SK-N-SH treated with all-trans-retinoic acid at 6 μM for 48 hours (cell line): ENCODE measurements around the gene HSBP1L1.

ENCODE experiments used
- ATAC-seq: fragments of 200-7000 bp; cut with Tn5 transposase; 3 replicates; pipeline ENCODE4 v1.9.1; 2020; ENCODE audit warnings: mild to moderate bottlenecking, moderate library complexity
- ARNTL ChIP-seq: fragments of 450-650 bp; formaldehyde crosslinking; IDR thresholded peaks from 2 replicates; pipeline ENCODE4 v1.5.0; 2020; ENCODE audit warnings: low read depth, mild to moderate bottlenecking, moderate library complexity, borderline replicate concordance
- BACH2 ChIP-seq: fragments of 250-450 bp; sonication (Bioruptor Pico); IDR thresholded peaks from 2 replicates; pipeline ENCODE4 v1.9.0; 2021; ENCODE audit warnings: mild to moderate bottlenecking, borderline replicate concordance
- CSRNP3 ChIP-seq: fragments of 250-450 bp; sonication (Bioruptor Pico); IDR thresholded peaks from 2 replicates; pipeline ENCODE4 v1.5.1; 2021; ENCODE audit warnings: mild to moderate bottlenecking, moderate library complexity
- GLIS3 ChIP-seq: fragments of 250-450 bp; sonication (Bioruptor Pico); IDR thresholded peaks from 2 replicates; pipeline ENCODE4 v1.5.0; 2020; ENCODE audit warnings: mild to moderate bottlenecking, moderate library complexity
- ISL1 ChIP-seq: fragments of 250-450 bp; sonication (Bioruptor Pico); IDR thresholded peaks from 2 replicates; pipeline ENCODE4 v2.1.2; 2022; ENCODE audit warnings: mild to moderate bottlenecking, moderate library complexity
- OSR1 ChIP-seq: fragments of 250-450 bp; sonication (Bioruptor Pico); IDR thresholded peaks from 2 replicates; pipeline ENCODE4 v1.8.0; 2022; ENCODE audit warnings: moderate library complexity, mild to moderate bottlenecking, inconsistent platforms
- PATZ1 ChIP-seq: fragments of 250-450 bp; sonication (Bioruptor Pico); IDR thresholded peaks from 2 replicates; pipeline ENCODE4 v1.8.0; 2020; ENCODE audit warnings: mild to moderate bottlenecking, moderate library complexity, borderline replicate concordance
- POU6F1 ChIP-seq: fragments of 250-450 bp; sonication (Bioruptor Pico); IDR thresholded peaks from 2 replicates; pipeline ENCODE4 v1.8.0; 2021; ENCODE audit warnings: low read depth, mild to moderate bottlenecking, moderate library complexity, borderline replicate concordance
- PPARA ChIP-seq: fragments of 250-450 bp; sonication (Bioruptor Pico); IDR thresholded peaks from 2 replicates; pipeline ENCODE4 v1.5.0; 2020; ENCODE audit warnings: mild to moderate bottlenecking, borderline replicate concordance
- RARB ChIP-seq: fragments of 250-450 bp; sonication (Bioruptor Pico); IDR thresholded peaks from 2 replicates; pipeline ENCODE4 v1.8.0; 2021; ENCODE audit warnings: mild to moderate bottlenecking, moderate library complexity
- TOX ChIP-seq: fragments of 250-450 bp; sonication (Bioruptor Pico); IDR thresholded peaks from 2 replicates; pipeline ENCODE4 v1.8.0; 2021; ENCODE audit warnings: mild to moderate bottlenecking, moderate library complexity, borderline replicate concordance
- ZC3H10 ChIP-seq: fragments of 250-450 bp; sonication (Bioruptor Pico); IDR thresholded peaks from 2 replicates; pipeline ENCODE4 v1.5.1; 2021; ENCODE audit warnings: mild to moderate bottlenecking, moderate library complexity
- ZFP3 ChIP-seq: fragments of 250-450 bp; sonication (Bioruptor Pico); IDR thresholded peaks from 2 replicates; pipeline ENCODE4 v1.5.0; 2020; ENCODE audit warnings: mild to moderate bottlenecking, moderate library complexity
- ZFP30 ChIP-seq: fragments of 450-650 bp; formaldehyde crosslinking; IDR thresholded peaks from 2 replicates; pipeline ENCODE4 v1.5.0; 2022; ENCODE audit warnings: mild to moderate bottlenecking, moderate library complexity
- ZNF565 ChIP-seq: fragments of 450-650 bp; formaldehyde crosslinking; conservative IDR thresholded peaks from 2 replicates; pipeline ENCODE4 v1.5.0; 2020; ENCODE audit warnings: low read depth, mild to moderate bottlenecking, moderate library complexity
- ZNF70 ChIP-seq: fragments of 450-650 bp; formaldehyde crosslinking; IDR thresholded peaks from 2 replicates; pipeline ENCODE4 v1.5.0; 2020; ENCODE audit warnings: mild to moderate bottlenecking, moderate library complexity
- ZNF8 ChIP-seq: fragments of 450-650 bp; formaldehyde crosslinking; IDR thresholded peaks from 2 replicates; pipeline ENCODE4 v1.5.0; 2020; ENCODE audit warnings: mild to moderate bottlenecking, moderate library complexity
- TF ChIP-seq, protein P1 (sequence below): fragments of 250-450 bp; sonication (Bioruptor Pico); IDR thresholded peaks from 2 replicates; pipeline ENCODE4 v1.5.1; 2020; ENCODE audit warnings: low read depth, mild to moderate bottlenecking, moderate library complexity

Gene HSBP1L1

DNA sequence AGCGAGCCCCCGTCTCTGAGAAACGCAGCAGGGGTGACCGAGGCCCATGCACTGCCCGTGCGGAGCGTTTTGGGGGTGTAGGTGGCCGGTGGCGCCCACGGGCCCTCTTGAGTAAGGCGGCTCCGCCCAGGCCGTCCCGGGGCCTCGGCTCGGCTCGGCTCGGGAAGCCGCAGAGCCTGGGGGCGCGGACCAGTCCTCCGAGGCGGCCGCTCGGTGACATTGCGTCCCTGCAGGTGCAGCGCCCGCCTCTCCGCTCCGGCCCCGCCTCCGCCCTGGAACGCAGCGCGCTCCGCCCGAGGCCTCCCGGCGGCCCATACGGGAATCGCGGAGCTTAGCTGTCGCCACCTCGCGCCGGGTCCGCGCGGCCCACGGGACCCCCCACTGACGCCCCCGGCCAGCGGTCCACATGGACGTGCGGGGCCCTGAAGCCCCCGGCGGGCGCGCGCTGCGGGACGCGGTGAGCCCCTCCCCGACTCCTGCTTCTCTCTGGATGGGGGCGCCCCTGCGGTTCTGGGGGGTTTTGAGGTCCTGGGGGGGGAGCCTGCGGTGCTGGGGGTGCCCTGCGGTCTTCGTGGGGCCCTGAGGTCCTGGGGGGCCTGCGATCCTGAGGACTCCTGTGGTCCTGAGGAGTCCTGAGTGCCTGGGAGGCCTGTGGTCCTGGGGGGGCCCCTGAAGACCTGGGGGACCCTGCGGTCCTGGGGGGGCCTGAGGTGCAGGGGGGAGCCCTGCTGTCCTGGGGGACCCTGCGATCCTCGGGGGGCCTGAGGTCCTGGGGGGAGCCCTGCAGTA is at the start of gene HSBP1L1:
HSBP1L1 (plus strand) TSS at position 314 of the 789 bp plus-strand sequence; CDS start at position 407, 93 bp downstream.
- no peak for TF ChIP-seq OSR1 (CRISPR knock-in tag)
- TF ChIP-seq ZFP30, result no peak
- no peak for TF ChIP-seq PPARA (CRISPR knock-in tag)
- TF ChIP-seq, protein P1, sequence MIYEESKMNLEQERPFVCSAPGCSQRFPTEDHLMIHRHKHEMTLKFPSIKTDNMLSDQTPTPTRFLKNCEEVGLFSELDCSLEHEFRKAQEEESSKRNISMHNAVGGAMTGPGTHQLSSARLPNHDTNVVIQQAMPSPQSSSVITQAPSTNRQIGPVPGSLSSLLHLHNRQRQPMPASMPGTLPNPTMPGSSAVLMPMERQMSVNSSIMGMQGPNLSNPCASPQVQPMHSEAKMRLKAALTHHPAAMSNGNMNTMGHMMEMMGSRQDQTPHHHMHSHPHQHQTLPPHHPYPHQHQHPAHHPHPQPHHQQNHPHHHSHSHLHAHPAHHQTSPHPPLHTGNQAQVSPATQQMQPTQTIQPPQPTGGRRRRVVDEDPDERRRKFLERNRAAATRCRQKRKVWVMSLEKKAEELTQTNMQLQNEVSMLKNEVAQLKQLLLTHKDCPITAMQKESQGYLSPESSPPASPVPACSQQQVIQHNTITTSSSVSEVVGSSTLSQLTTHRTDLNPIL (CRISPR knock-in tag), result no peak
- no peak for TF ChIP-seq RARB (CRISPR knock-in tag)
- no peak for TF ChIP-seq ZNF8
- TF ChIP-seq ARNTL, result no peak
- no peak for TF ChIP-seq ZNF565 (CRISPR knock-in tag)
- peak; percentile 86 for ATAC-seq

DNA sequence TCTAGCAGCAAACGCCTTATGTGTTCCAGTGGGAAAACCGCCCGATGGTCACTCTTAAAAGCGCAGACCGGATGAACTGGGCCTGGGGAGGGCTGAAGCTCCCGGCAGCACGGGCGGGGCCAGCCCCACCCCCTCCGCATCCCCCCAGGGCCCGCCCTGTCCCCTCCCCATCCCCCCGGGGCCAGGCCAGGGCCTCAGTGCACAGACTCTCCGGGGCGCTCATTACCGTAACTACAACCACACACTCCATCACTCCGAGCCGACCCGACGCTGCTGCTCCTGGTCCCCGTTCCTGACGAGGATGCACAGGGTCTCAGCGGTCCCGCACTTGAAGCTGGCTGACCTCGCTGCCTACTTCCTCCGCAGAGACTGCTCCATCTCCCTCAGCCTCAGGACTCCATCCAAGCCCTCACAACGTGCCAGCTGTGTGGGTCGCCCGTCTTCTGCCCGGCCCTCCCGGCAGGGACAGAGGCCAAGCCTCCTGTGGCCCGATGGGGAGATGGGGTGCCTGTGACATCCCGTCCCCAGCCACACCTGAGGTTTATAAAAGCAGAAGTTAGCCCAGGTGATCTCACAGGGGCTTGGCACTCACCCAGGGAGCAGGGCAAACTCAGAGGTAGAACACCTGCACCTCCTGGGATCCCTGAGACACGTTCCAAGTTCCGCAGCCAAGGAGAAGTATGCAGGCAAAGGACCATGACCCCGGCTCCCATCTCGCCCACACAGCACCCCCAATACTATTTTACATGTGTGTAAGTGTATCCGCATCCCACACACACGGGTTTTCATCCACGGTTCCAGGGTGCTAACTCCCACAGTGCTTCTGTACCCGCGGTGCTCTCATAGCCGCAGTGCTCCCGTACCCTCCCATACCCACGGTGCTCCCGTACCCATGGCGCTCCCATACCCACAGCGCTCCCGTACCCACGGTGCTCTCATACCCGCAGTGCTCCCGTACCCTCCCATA is 49.0 kb upstream of the HSBP1L1 start:
- no peak for TF ChIP-seq ZNF565 (CRISPR knock-in tag)
- no peak for TF ChIP-seq GLIS3
- no peak for TF ChIP-seq ZNF70 (CRISPR knock-in tag)
- TF ChIP-seq TOX, result no peak
- TF ChIP-seq CSRNP3 (CRISPR knock-in tag), result no peak
- no peak for TF ChIP-seq OSR1 (CRISPR knock-in tag)
- TF ChIP-seq, protein P1 (CRISPR knock-in tag), result no peak
- TF ChIP-seq BACH2, result no peak
- no peak for TF ChIP-seq ZFP3 (CRISPR knock-in tag)
- no peak for TF ChIP-seq POU6F1 (CRISPR knock-in tag)
- no peak for TF ChIP-seq PPARA (CRISPR knock-in tag)
- TF ChIP-seq RARB (CRISPR knock-in tag), result no peak
- TF ChIP-seq PATZ1, result no peak
- no peak for ATAC-seq

DNA sequence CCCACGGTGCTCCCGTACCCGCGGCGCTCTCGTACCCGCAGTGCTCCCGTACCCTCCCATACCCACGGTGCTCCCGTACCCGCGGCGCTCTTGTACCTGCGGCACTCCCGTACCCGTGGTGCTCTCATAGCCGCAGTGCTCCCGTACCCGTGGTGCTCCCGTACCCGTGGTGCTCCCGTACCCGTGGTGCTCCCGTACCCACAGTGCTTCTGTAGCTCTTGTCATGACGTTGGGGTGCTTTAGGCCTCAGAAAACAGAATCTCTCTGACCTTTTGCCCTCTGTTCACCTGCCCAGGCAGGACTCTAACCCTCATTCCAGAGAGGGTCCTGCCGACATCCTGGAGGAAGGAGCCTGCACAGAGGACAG is 48.3 kb upstream of the HSBP1L1 start:
- ATAC-seq, result no peak

More for the DNA sequence above, 48.3 kb upstream of the HSBP1L1 start:
- TF ChIP-seq POU6F1 (CRISPR knock-in tag) (no peak), BACH2 (no peak), ZFP3 (CRISPR knock-in tag) (no peak), ARNTL (no peak), OSR1 (CRISPR knock-in tag) (no peak), ISL1 (CRISPR knock-in tag) (no peak), ZC3H10 (no peak), ZFP30 (no peak), RARB (CRISPR knock-in tag) (no peak)
